NCI-H345 (cell line): ENCODE data around the gene B4GALT3.

Experiments
- DNase-seq: peaks from one replicate; lab custom pipeline; 2025; lab: John Stamatoyannopoulos, UW

B4GALT3 gene

DNA sequence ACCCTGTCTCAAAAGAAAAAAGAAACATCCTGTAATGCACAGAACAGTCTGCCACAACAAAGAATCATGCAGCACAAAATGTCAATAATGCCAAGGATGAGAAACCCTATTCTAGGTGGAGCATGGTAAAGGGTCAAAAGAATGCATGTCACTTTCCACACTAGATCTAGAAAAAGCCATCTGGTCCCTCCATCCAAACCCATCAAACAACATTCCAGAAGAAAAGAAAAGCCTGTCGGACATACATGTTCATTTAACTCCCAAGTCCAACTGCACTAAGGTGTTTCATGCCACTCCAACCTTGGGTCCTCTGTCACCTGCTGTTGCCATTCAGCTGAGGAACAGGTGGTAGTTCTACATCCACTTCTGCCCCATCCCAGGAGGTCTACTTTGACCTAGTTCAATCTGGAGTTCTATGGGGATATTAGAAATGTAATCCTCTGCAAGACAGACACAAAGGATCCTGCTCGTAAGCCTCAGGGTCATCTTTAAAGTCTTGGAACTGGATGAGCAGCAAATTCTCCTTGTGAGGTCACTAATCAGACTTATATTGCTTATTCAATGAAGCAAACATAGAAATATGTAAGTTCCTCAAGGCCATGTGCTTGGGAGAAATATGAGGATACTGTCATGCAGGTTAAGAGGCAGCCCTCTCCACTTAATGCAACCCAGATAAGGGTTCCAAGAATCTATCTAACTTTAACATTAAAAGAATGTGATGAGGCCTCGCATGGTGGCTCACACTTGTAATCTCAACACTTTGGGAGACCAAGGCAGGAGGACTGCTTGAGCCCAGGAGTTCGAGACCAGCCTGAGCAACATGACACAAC is 48.5 kb downstream of the B4GALT3 start:
- no peak for DNase-seq

GRCh38 chr1:161127649-161128048 is 49.7 kb downstream of the B4GALT3 start:
- no peak for DNase-seq

DNA sequence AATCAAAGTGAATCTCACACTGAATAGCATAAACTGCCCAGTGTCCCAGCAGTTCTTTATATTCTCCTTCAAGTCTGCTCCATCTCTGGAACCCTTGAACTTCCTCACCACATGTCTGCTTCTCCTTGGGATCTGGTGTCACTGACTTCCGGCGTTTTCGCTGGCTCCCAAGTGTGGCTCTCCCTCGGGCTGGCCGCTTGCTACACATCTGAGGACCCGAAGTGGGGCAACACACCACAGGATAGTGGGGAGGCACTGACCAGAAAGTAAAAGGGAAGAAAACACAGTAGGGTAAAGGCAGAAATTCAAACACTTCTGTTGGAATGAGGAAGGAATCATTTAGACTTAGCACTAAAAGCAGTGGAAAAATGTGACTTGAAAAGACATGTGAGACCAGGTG is 54.3 kb downstream of the B4GALT3 start:
- no peak for DNase-seq

DNA sequence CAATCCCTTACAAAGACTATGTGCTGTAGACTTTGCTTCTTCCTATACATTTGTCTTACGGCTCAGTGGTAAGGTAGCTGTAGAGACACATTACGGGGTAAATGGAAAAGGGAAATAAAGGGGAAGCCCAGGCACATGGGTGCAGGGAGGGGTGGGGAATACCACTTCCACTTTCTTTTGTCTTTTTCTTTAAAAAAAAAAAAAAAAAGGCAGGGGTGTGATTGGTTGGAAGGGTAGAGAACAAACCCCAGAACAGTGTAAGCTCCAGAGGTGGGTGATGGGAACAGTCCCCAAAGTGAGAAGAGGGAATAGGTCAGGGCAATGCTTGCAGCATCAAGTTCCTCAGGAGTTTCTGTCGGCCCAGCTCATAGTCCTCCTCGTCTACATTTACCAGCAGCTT is 55.5 kb downstream of the B4GALT3 start:
- DNase-seq = no peak
